ENCODE measurements around the gene C16orf78. TPM values are rescaled to one million over a fixed set of nuclear protein-coding genes. Genes with fewer than 3 reads are reported as not detected.

The C16orf78 gene
- polyA plus RNA-seq, 3 donors = not detected

DNA sequence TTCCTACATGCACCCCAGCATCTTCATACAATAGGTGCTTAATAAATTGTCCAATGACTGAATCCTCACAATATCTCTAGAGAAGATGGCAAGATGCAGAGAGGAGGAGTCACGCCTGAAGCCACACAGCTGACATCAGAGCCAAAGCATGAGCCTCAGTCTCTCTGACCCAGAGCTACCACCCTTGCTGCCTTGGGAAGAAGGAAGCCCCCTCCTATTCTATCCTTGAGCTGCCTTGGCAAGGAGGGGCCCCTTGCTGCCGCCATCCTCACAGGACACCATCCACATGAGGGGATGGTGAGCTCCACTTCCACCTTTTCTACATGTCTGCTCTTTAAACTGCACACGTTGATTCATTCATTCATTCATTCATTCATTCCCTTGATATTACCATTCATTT lies 37.0 kb upstream of the C16orf78 start:
- H2AFZ ChIP-seq (ENCODE audit: insufficient read depth, low read depth, low read length, poor library complexity, severe bottlenecking) = no peak overlapping the region
- no peaks in the 10 kb centered on the region for H3K36me3 ChIP-seq (replicated peaks in 1 of 2; ENCODE audit: control insufficient read depth in 1 of 2, insufficient read depth in 2 of 2, low read length in 2 of 2)
- H3K9ac ChIP-seq (ENCODE audit: insufficient read depth, low read length, poor library complexity, severe bottlenecking) = no peak overlapping the region
- H3K4me1 ChIP-seq (ENCODE audit: control insufficient read depth in 1 of 2, insufficient read depth in 2 of 2, low read length in 2 of 2) = no peaks in the 10 kb centered on the region
- H3K27ac ChIP-seq (ENCODE audit: low read depth in 1 of 2, low read length in 2 of 2) = no peak overlapping the region
- no peaks in the 10 kb centered on the region for H3K79me2 ChIP-seq (ENCODE audit: insufficient read depth, low read length)
- H3K4me3 ChIP-seq (replicated peaks in 1 of 3; ENCODE audit: low read depth in 2 of 3, low read length in 3 of 3) = no peak overlapping the region
- H3K27me3 ChIP-seq (ENCODE audit: control insufficient read depth in 2 of 2, insufficient read depth in 2 of 2, low read length in 2 of 2) = no peaks in the 10 kb centered on the region
- no peaks in the 10 kb centered on the region for H3K9me3 ChIP-seq (replicated peaks in 1 of 2; ENCODE audit: control insufficient read depth in 1 of 2, insufficient read depth in 1 of 2, low read length in 2 of 2)
- Mint-ChIP-seq H3K36me3 (no peaks in the 10 kb centered on the region), H3K27me3 (ENCODE audit: low read depth in 3 of 3) (peaks cover 5 to 10% (median 6%) of the 10 kb centered on the region in 3 donors), H3K4me1 (no peaks in the 10 kb centered on the region), H3K4me3 (peak overlapping the region in 1 of 2 donors; percentile 12), H3K9me3 (peaks cover 0 to 1% (median 0%) of the 10 kb centered on the region in 7 donors), H3K27ac (no peak overlapping the region)
- intact Hi-C loops (cut with micrococcal nuclease) = no loop called here
- 70% methylated on average over 2 of the region's 3 CpGs for WGBS (ENCODE audit: insufficient coverage)
- no peaks in the 10 kb centered on the region for H4K20me1 ChIP-seq (ENCODE audit: insufficient read depth, low read length)
- DNase-seq = no peak
- no peak overlapping the region for H3K4me2 ChIP-seq (replicated peaks; ENCODE audit: extremely low read depth, low read length, poor library complexity, severe bottlenecking)
- TF ChIP-seq, protein P1, sequence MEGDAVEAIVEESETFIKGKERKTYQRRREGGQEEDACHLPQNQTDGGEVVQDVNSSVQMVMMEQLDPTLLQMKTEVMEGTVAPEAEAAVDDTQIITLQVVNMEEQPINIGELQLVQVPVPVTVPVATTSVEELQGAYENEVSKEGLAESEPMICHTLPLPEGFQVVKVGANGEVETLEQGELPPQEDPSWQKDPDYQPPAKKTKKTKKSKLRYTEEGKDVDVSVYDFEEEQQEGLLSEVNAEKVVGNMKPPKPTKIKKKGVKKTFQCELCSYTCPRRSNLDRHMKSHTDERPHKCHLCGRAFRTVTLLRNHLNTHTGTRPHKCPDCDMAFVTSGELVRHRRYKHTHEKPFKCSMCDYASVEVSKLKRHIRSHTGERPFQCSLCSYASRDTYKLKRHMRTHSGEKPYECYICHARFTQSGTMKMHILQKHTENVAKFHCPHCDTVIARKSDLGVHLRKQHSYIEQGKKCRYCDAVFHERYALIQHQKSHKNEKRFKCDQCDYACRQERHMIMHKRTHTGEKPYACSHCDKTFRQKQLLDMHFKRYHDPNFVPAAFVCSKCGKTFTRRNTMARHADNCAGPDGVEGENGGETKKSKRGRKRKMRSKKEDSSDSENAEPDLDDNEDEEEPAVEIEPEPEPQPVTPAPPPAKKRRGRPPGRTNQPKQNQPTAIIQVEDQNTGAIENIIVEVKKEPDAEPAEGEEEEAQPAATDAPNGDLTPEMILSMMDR (IDR thresholded peaks at IDR 0.05) = no peak

DNA sequence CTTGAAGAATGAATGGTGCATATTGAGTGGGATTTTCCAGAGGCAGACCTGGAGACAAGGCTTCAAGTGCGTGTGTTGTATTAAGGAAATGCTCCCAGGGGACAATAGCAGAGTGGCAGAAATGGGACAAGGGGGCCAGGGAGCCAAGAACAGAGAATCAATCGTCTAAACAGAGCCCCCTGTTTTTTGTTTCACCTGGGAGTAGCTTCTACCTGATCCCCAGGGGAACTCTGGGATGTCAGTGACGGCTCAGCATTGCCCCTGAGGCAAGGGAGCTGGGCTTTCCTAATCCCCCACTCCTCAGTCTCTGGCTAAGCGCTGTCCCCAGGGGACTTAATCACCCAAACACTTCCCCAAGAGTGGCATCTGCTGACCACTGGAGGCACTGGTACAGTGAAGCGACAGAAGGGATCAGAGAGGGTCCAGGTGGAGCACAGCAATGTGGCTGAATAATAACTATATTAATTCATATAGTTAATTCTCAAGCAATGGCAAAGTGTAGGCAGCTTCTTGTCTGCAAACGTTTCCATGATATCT lies 35.7 kb upstream of the C16orf78 start:
- no peak overlapping the region for H3K9ac ChIP-seq (ENCODE audit: insufficient read depth, low read length, poor library complexity, severe bottlenecking)
- intact Hi-C loops (cut with micrococcal nuclease) = no loop called here
- Mint-ChIP-seq H3K4me1 (no peaks in the 10 kb centered on the region), H3K27ac (no peak overlapping the region), H3K9me3 (peaks cover 0 to 1% (median 0%) of the 10 kb centered on the region in 7 donors), H3K36me3 (no peaks in the 10 kb centered on the region), H3K4me3 (no peak overlapping the region), H3K27me3 (ENCODE audit: low read depth in 3 of 3) (peaks cover 5 to 11% (median 6%) of the 10 kb centered on the region in 3 donors)
- no peaks in the 10 kb centered on the region for H4K20me1 ChIP-seq (ENCODE audit: insufficient read depth, low read length)
- H3K9me3 ChIP-seq (replicated peaks in 1 of 2; ENCODE audit: control insufficient read depth in 1 of 2, insufficient read depth in 1 of 2, low read length in 2 of 2) = no peaks in the 10 kb centered on the region
- no peaks in the 10 kb centered on the region for H3K79me2 ChIP-seq (ENCODE audit: insufficient read depth, low read length)
- no peak overlapping the region for H2AFZ ChIP-seq (ENCODE audit: insufficient read depth, low read depth, low read length, poor library complexity, severe bottlenecking)
- H3K27ac ChIP-seq (ENCODE audit: low read depth in 1 of 2, low read length in 2 of 2) = no peak overlapping the region
- H3K36me3 ChIP-seq (replicated peaks in 1 of 2; ENCODE audit: control insufficient read depth in 1 of 2, insufficient read depth in 2 of 2, low read length in 2 of 2) = no peaks in the 10 kb centered on the region
- DNase-seq = no peak
- TF ChIP-seq, protein P1 (IDR thresholded peaks at IDR 0.05) = no peak
- H3K4me1 ChIP-seq (ENCODE audit: control insufficient read depth in 1 of 2, insufficient read depth in 2 of 2, low read length in 2 of 2) = no peaks in the 10 kb centered on the region
- no peak overlapping the region for H3K4me3 ChIP-seq (replicated peaks in 1 of 3; ENCODE audit: low read depth in 2 of 3, low read length in 3 of 3)
- H3K4me2 ChIP-seq (replicated peaks; ENCODE audit: extremely low read depth, low read length, poor library complexity, severe bottlenecking) = no peak overlapping the region
- H3K27me3 ChIP-seq (ENCODE audit: control insufficient read depth in 2 of 2, insufficient read depth in 2 of 2, low read length in 2 of 2) = no peaks in the 10 kb centered on the region
- WGBS (ENCODE audit: insufficient coverage) = 68% methylated on average over 3 of the region's 6 CpGs
